D721Med (cell line): ENCODE measurements around the gene SLC38A3.

Experiments
- DNase-seq: peaks from one replicate; pipeline ENCODE4 v3.0.0; 2011; ENCODE audit warnings: low spot score; ENCODE audit not compliant: insufficient read length
- FAIRE-seq: peaks from 2 replicates; lab custom pipeline; 2011; peaks lifted over from hg19 to GRCh38; lab: Jason Lieb, UNC
- CTCF ChIP-seq: IDR thresholded peaks from 2 replicates; pipeline ENCODE4 v1.5.1; 2012; ENCODE audit warnings: mild to moderate bottlenecking, control low read depth; ENCODE audit not compliant: insufficient read depth; ENCODE audit errors: missing control alignments

The SLC38A3 gene

GRCh38 chr3:50245251-50245745, 40.2 kb downstream of the SLC38A3 start:
- no peak for TF ChIP-seq CTCF
- DNase-seq (no peak), FAIRE-seq (no peak)

- TF ChIP-seq CTCF, result peak; percentile 87
- FAIRE-seq (no peak), DNase-seq (peak; percentile 93)
Measured at GRCh38 chr3:50245831-50246516, 40.9 kb downstream of the SLC38A3 start.

- no peak for FAIRE-seq
- DNase-seq, result no peak
Measured at GRCh38 chr3:50246517-50246954, 41.5 kb downstream of the SLC38A3 start.

GRCh38 chr3:50248387-50248786, 43.3 kb downstream of the SLC38A3 start:
- FAIRE-seq (no peak), DNase-seq (no peak)
- TF ChIP-seq CTCF, result no peak

More at GRCh38 chr3:50246517-50246954, 41.5 kb downstream of the SLC38A3 start:
- TF ChIP-seq CTCF, result no peak

- FAIRE-seq, result no peak
- no peak for TF ChIP-seq CTCF
- no peak for DNase-seq
Measured at GRCh38 chr3:50249457-50249856, 44.4 kb downstream of the SLC38A3 start.

GRCh38 chr3:50250514-50250913, 45.4 kb downstream of the SLC38A3 start:
- no peak for DNase-seq
- no peak for FAIRE-seq
- no peak for TF ChIP-seq CTCF

- FAIRE-seq (no peak), DNase-seq (no peak)
- TF ChIP-seq CTCF, result no peak
Measured at GRCh38 chr3:50251220-50251619, 46.1 kb downstream of the SLC38A3 start.
